WTC11 (cell line): ENCODE results near the gene ENTREP3. TPM values are rescaled to one million over a fixed set of nuclear protein-coding genes. Genes with fewer than 3 reads are reported as not detected.

ENCODE experiments used
- ATAC-seq: fragments of 200-7000 bp; cut with Tn5 transposase; 2 replicates; pipeline ENCODE4 v1.10.0; 2021; ENCODE audit warnings: mild to moderate bottlenecking, moderate library complexity
- CTCF ChIA-PET: fragments of 300-600 bp; sonication (Branson Sonifier 250); formaldehyde crosslinking; loops from one replicate; lab custom pipeline; 2021; ENCODE audit warnings: antibody characterized with exemption; lab: Charles Lee
- POLR2A ChIA-PET: fragments of 350-600 bp; sonication (Branson Sonifier 250); formaldehyde crosslinking; loops from one replicate; lab custom pipeline; 2021; ENCODE audit warnings: antibody characterized with exemption; lab: Charles Lee
- DNase-seq: peaks from one replicate; pipeline ENCODE4 v3.0.0; 2021; ENCODE audit warnings: low spot score
- H3K27ac Mint-ChIP-seq: 2 replicates; pipeline ENCODE4 v1.8.0; 2021; ENCODE audit warnings: mixed read lengths
- H3K27me3 Mint-ChIP-seq: 2 replicates; pipeline ENCODE4 v1.8.0; 2021; ENCODE audit warnings: low read depth, mild to moderate bottlenecking, moderate library complexity, mixed read lengths
- H3K36me3 Mint-ChIP-seq: 2 replicates; pipeline ENCODE4 v1.8.0; 2021; ENCODE audit warnings: mixed read lengths
- H3K4me1 Mint-ChIP-seq: 2 replicates; pipeline ENCODE4 v1.8.0; 2022; ENCODE audit warnings: mixed read lengths
- H3K4me3 Mint-ChIP-seq: 2 replicates; pipeline ENCODE4 v1.8.0; 2021; ENCODE audit warnings: mild to moderate bottlenecking, moderate library complexity, mixed read lengths
- H3K9me3 Mint-ChIP-seq: 2 replicates; pipeline ENCODE4 v1.8.0; 2021; ENCODE audit warnings: mixed read lengths
- AR ChIP-seq: fragments of 250-450 bp; sonication (Bioruptor Pico); IDR thresholded peaks from 2 replicates; pipeline ENCODE4 v1.9.0; 2021; ENCODE audit warnings: mild to moderate bottlenecking
- ATF3 ChIP-seq: sonication (generic); formaldehyde crosslinking; conservative IDR thresholded peaks from 2 replicates; pipeline ENCODE4 v1.8.1; 2022; ENCODE audit warnings: mild to moderate bottlenecking, missing genetic modification reagents
- CTCF ChIP-seq: fragments of 200-600 bp; IDR thresholded peaks from 2 replicates; pipeline ENCODE4 v1.8.0; 2022; ENCODE audit warnings: antibody characterized with exemption
- E2F1 ChIP-seq: sonication (generic); formaldehyde crosslinking; IDR thresholded peaks from 2 replicates; pipeline ENCODE4 v1.8.0; 2022; ENCODE audit warnings: mild to moderate bottlenecking, missing genetic modification reagents
- HMGA2 ChIP-seq: fragments of 250-450 bp; sonication (Bioruptor Pico); IDR thresholded peaks from 2 replicates; pipeline ENCODE4 v1.4.0; 2021; ENCODE audit warnings: mild to moderate bottlenecking, moderate library complexity
- MYBL2 ChIP-seq: sonication (generic); formaldehyde crosslinking; IDR thresholded peaks from 2 replicates; pipeline ENCODE4 v1.8.1; 2023; ENCODE audit warnings: mild to moderate bottlenecking, moderate library complexity, missing genetic modification reagents
- NFATC4 ChIP-seq: fragments of 250-450 bp; sonication (Bioruptor Pico); IDR thresholded peaks from 2 replicates; pipeline ENCODE4 v1.9.0; 2021; ENCODE audit warnings: mild to moderate bottlenecking
- NR1H2 ChIP-seq: sonication (generic); formaldehyde crosslinking; IDR thresholded peaks from 2 replicates; pipeline ENCODE4 v1.9.0; 2021; ENCODE audit warnings: mild to moderate bottlenecking, moderate library complexity, missing genetic modification reagents
- PRRX2 ChIP-seq: fragments of 250-450 bp; sonication (Bioruptor Pico); IDR thresholded peaks from 2 replicates; pipeline ENCODE4 v1.8.0; 2021; ENCODE audit warnings: mild to moderate bottlenecking
- RELA ChIP-seq: sonication (generic); formaldehyde crosslinking; IDR thresholded peaks from 2 replicates; pipeline ENCODE4 v1.8.1; 2022; ENCODE audit warnings: missing genetic modification reagents, mild to moderate bottlenecking, borderline replicate concordance
- ZBTB21 ChIP-seq: sonication (generic); formaldehyde crosslinking; IDR thresholded peaks from 2 replicates; pipeline ENCODE4 v1.8.1; 2023; ENCODE audit warnings: mild to moderate bottlenecking, missing genetic modification reagents, borderline replicate concordance
- ZNF121 ChIP-seq: sonication (generic); formaldehyde crosslinking; IDR thresholded peaks from 2 replicates; pipeline ENCODE4 v1.8.0; 2023; ENCODE audit warnings: missing genetic modification reagents
- ZNF281 ChIP-seq: sonication (generic); formaldehyde crosslinking; IDR thresholded peaks from 2 replicates; pipeline ENCODE4 v1.8.0; 2023; ENCODE audit warnings: mild to moderate bottlenecking, missing genetic modification reagents
- ZNF416 ChIP-seq: fragments of 250-450 bp; sonication (Bioruptor Pico); IDR thresholded peaks from 2 replicates; pipeline ENCODE4 v1.9.0; 2021; ENCODE audit warnings: mild to moderate bottlenecking, inconsistent platforms
- ZNF512 ChIP-seq: sonication (generic); formaldehyde crosslinking; IDR thresholded peaks from 2 replicates; pipeline ENCODE4 v1.8.1; 2022; ENCODE audit warnings: missing genetic modification reagents, borderline replicate concordance
- total RNA-seq: library from RNA; stranded (reverse); gene quantifications from 3 replicates; pipeline ENCODE4 v1.2.3, GENCODE V29; 2021

ENTREP3 gene
- total RNA-seq, 1 experiment from 2014 or later: 67.8 TPM

GRCh38 chr1:155202731-155203515, 52.4 kb downstream of the ENTREP3 start (continued):
- TF ChIP-seq ZNF281: no peak
- no peak for TF ChIP-seq NFATC4 (CRISPR knock-in tag)
- no peak for TF ChIP-seq ZBTB21 (CRISPR knock-in tag)
- TF ChIP-seq NR1H2 (CRISPR knock-in tag): no peak
- no peak for TF ChIP-seq ATF3 (CRISPR knock-in tag)
- no peak for TF ChIP-seq ZNF121 (CRISPR knock-in tag)
- no peak for TF ChIP-seq CTCF
- TF ChIP-seq ZNF416: no peak

- Mint-ChIP-seq H3K36me3 (peaks cover 63% of the 10 kb centered on the region), H3K4me1 (peaks cover 19% of the 10 kb centered on the region), H3K27ac (no peak overlapping the region; the same call in 1 of the 2 replicates), H3K9me3 (no peaks in the 10 kb centered on the region)
- no peak for ATAC-seq
- CTCF ChIA-PET: interaction anchor here (0.5 to 1.3 kb wide), 2 partner anchors 9 to 71 kb away, joined by 4 to 5 read pairs; partner anchors contain the start of gene CLK2
- no peak for TF ChIP-seq PRRX2 (CRISPR knock-in tag)
- TF ChIP-seq ZNF512 (CRISPR knock-in tag): no peak
- no peak for TF ChIP-seq HMGA2
- TF ChIP-seq RELA (CRISPR knock-in tag): no peak
- no peak for TF ChIP-seq CTCF
- TF ChIP-seq E2F1 (CRISPR knock-in tag): no peak
- no peak for TF ChIP-seq MYBL2 (CRISPR knock-in tag)
- no peak for TF ChIP-seq AR (CRISPR knock-in tag)
- TF ChIP-seq, all 79 proteins: peak for 0
- no peak overlapping the region for H3K4me3 Mint-ChIP-seq
- POLR2A ChIA-PET: interaction anchor here (0.5 to 2.5 kb wide), 2 partner anchors 9 to 78 kb away, joined by 3 to 12 read pairs; no protein-coding TSS in a partner anchor
- DNase-seq: no peak
- H3K27me3 Mint-ChIP-seq: peaks cover 9% of the 10 kb centered on the region
These were observed 53.1 kb downstream of the ENTREP3 start for GRCh38 chr1:155202198-155202597.
